ENCODE data around the gene ECE2. TPM values are rescaled to one million over a fixed set of nuclear protein-coding genes. Genes with fewer than 3 reads are reported as not detected.
A peak's percentile ranks its signal among the peaks of the same experiment; 100 is the strongest.

The ECE2 gene
- total RNA-seq, 1 experiment from 2014 or later = not detected

- BruUV-seq (replicated peaks) = no TSS peak
- TF ChIP-seq POLR2AphosphoS5 (IDR thresholded peaks at IDR 0.05; ENCODE audit: low read depth, low read length) (no peak), SIN3A (IDR thresholded peaks at IDR 0.05; ENCODE audit: borderline replicate concordance, insufficient read depth, low read depth, low read length) (0 out of 2 replicates have a peak, but pooled peaks have one; percentile 35)
- ATAC-seq (peak; percentile 11; the same call in 1 of the 2 replicates), DNase-seq (ENCODE audit: low read depth, low spot score) (no peak)
- no peaks in the 10 kb centered on the region for H3K9me3 ChIP-seq (ENCODE audit: control insufficient read depth, insufficient read depth, low read depth, low read length)
- intact Hi-C loops (cut with micrococcal nuclease; ENCODE audit: unreplicated experiment) (no loop called here), in situ Hi-C loops (cut with HindIII; ENCODE audit: low pct_unique_long_range_greater_than_20kb, low sequenced_read_pairs) (no loop called here)
- H3K36me3 ChIP-seq (ENCODE audit: control insufficient read depth, insufficient read depth, low read length) = 0 out of 2 replicates have a peak, but pooled peaks cover 3% of the 10 kb centered on the region
- POLR2A ChIA-PET = no interaction called here
- H3K4me3 ChIP-seq (ENCODE audit: low read depth in 2 of 2, low read length in 2 of 2) = peak overlapping the region; percentile 53 to 80
- H3K27ac ChIP-seq (ENCODE audit: low read length) = peak overlapping the region; percentile 92
- peaks cover 49% of the 10 kb centered on the region for H3K4me1 ChIP-seq (ENCODE audit: control insufficient read depth, insufficient read depth, low read length)
- CTCF ChIA-PET = interaction anchor here (0.9 kb wide), 1 partner anchor 17 kb away, joined by 3 read pairs; no protein-coding TSS in a partner anchor
- no peaks in the 10 kb centered on the region for H3K27me3 ChIP-seq (ENCODE audit: control insufficient read depth, insufficient read depth, low read length)
Observed at GRCh38 chr3:184336547-184337398, 61.0 kb downstream of the ECE2 start.

GRCh38 chr3:184337399-184337714 lies 61.5 kb downstream of the ECE2 start, which contains the start of gene FAM131A:
Gene FAM131A, plus strand, starts transcription at chr3:184337600. Its CDS starts 31 bp downstream, at chr3:184337631.
- POLR2A ChIA-PET = interaction anchor here (0.6 kb wide), 1 partner anchor 129 kb away, joined by 4 read pairs; no protein-coding TSS in a partner anchor
- intact Hi-C loops (cut with micrococcal nuclease; ENCODE audit: unreplicated experiment) = no loop called here
- ATAC-seq = no peak

GRCh38 chr3:184337981-184338380 lies 62.2 kb downstream of the ECE2 start:
- H3K27ac ChIP-seq (ENCODE audit: low read length) = no peak overlapping the region
- POLR2A ChIA-PET = interaction anchor here (0.6 kb wide), 1 partner anchor 130 kb away, joined by 4 read pairs; no protein-coding TSS in a partner anchor
- no peaks in the 10 kb centered on the region for H3K27me3 ChIP-seq (ENCODE audit: control insufficient read depth, insufficient read depth, low read length)
- no peak for TF ChIP-seq POLR2AphosphoS5 (IDR thresholded peaks at IDR 0.05; ENCODE audit: low read depth, low read length)
- TF ChIP-seq REST (IDR thresholded peaks at IDR 0.05; ENCODE audit: insufficient read depth in 1 of 2, low read depth in 2 of 2, low read length in 1 of 2) = no peak
- no peak for TF ChIP-seq TCF7L2 (IDR thresholded peaks at IDR 0.05; ENCODE audit: low read depth, low read length)
- no peak for TF ChIP-seq CTCF (IDR thresholded peaks at IDR 0.05)
- no peak for TF ChIP-seq SIN3A (IDR thresholded peaks at IDR 0.05; ENCODE audit: borderline replicate concordance, insufficient read depth, low read depth, low read length)
- no peaks in the 10 kb centered on the region for H3K9me3 ChIP-seq (ENCODE audit: control insufficient read depth, insufficient read depth, low read depth, low read length)
- no TSS peak for BruUV-seq (replicated peaks)
- intact Hi-C loops (cut with micrococcal nuclease; ENCODE audit: unreplicated experiment) = no loop called here
- no peaks in the 10 kb centered on the region; the same call in 1 of the 2 replicates for H3K36me3 ChIP-seq (ENCODE audit: control insufficient read depth, insufficient read depth, low read length)
- H3K4me3 ChIP-seq (ENCODE audit: low read depth in 2 of 2, low read length in 2 of 2) = no peak overlapping the region
- in situ Hi-C loops (cut with HindIII; ENCODE audit: low pct_unique_long_range_greater_than_20kb, low sequenced_read_pairs) = no loop called here
- H3K4me1 ChIP-seq (ENCODE audit: control insufficient read depth, insufficient read depth, low read length) = peaks cover 37% of the 10 kb centered on the region
- CTCF ChIA-PET = no interaction called here
- no peak for ATAC-seq
- no peak for DNase-seq (ENCODE audit: low read depth, low spot score)

More at GRCh38 chr3:184337399-184337714, 61.5 kb downstream of the ECE2 start, which contains the start of gene FAM131A:
- Histone ChIP-seq H3K27me3 (ENCODE audit: control insufficient read depth, insufficient read depth, low read length) (no peaks in the 10 kb centered on the region), H3K4me3 (ENCODE audit: low read depth in 2 of 2, low read length in 2 of 2) (peak within 1 kb of the TSS; percentile 53 to 80), H3K27ac (ENCODE audit: low read length) (peak within 1 kb of the TSS; percentile 92), H3K9me3 (ENCODE audit: control insufficient read depth, insufficient read depth, low read depth, low read length) (no peaks in the 10 kb centered on the region), H3K4me1 (ENCODE audit: control insufficient read depth, insufficient read depth, low read length) (peaks cover 43% of the 10 kb centered on the region), H3K36me3 (ENCODE audit: control insufficient read depth, insufficient read depth, low read length) (0 out of 2 replicates have a peak, but pooled peaks cover 2% of the 10 kb centered on the region)
- CTCF ChIA-PET = interaction anchor here (0.9 kb wide), 1 partner anchor 17 kb away, joined by 3 read pairs; no protein-coding TSS in a partner anchor
- DNase-seq (ENCODE audit: low read depth, low spot score) = no peak
- no TSS peak for BruUV-seq (replicated peaks)
- in situ Hi-C loops (cut with HindIII; ENCODE audit: low pct_unique_long_range_greater_than_20kb, low sequenced_read_pairs) = no loop called here
- TF ChIP-seq TCF7L2 (IDR thresholded peaks at IDR 0.05; ENCODE audit: low read depth, low read length) (no peak), SIN3A (IDR thresholded peaks at IDR 0.05; ENCODE audit: borderline replicate concordance, insufficient read depth, low read depth, low read length) (no peak), CTCF (IDR thresholded peaks at IDR 0.05) (no peak)
